ENCODE data around the gene MFSD11.
"Not testable (repeated sequence)": the region's sequence is repeated elsewhere in the genome, so short reads cannot be mapped to it uniquely, and the experiment has no call there.

MFSD11 gene

DNA sequence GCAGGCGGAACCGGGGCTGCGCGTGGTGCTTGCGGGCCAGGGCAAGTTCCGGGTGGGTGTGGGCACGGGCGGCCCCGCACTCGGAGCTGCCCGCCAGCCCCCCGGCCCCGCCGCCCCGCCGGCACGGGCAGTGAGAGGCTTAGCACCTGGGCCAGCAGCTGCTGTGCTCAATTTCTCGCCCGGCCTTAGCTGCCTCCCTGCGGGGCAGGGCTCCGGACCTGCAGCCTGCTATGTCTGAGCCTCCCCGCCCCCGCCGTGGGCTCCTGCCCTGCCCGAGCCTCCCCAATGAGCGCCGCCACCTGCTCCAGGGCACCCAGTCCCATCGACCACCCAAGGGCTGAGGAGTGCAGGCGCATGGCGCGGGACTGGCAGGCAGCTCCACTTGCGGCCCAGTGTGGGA lies 68.2 kb downstream of the MFSD11 start:
- FAIRE-seq: not testable (repeated sequence)

- not testable (repeated sequence) for FAIRE-seq
These were observed 68.8 kb downstream of the MFSD11 start for GRCh38 chr17:76806767-76807166.

DNA sequence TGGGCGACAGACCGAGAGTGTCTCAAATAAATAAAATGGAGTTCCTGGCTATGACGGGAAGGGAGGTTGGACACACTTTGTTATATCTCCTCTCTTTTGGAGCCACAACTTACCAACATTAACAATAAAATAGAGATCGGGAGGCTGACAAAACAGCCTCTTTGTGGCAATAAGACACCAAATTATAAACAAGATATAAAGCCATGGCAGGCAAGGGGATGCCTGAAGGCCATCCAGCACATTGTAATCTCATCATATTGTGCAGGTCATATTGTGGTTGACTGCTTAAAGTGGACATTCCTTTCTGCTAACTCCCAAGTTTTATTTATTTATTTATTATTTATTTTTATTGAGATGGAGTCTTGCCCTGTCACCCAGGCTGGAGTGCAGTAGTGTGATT lies 70.4 kb downstream of the MFSD11 start:
- no peak for FAIRE-seq

DNA sequence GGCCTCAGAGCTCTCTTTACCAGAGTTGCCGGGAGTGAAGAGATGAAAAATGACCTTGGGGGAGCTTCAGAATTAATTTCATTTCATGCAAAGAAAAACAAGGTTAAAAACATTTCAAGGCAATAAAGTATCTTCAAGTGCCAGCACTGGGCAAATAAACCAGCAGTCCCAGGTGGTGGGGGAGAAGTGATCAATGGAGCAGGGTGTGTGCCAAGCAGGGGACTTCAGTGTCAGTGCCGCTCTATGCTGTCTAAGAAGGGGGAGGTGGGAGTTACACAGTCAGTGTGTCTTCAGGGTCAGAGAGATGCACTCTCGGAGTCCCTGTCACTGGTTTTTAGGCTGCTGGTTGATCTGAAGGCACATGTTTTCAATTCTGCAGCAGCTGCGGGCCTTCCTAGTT lies 73.0 kb downstream of the MFSD11 start:
- no peak for FAIRE-seq

DNA sequence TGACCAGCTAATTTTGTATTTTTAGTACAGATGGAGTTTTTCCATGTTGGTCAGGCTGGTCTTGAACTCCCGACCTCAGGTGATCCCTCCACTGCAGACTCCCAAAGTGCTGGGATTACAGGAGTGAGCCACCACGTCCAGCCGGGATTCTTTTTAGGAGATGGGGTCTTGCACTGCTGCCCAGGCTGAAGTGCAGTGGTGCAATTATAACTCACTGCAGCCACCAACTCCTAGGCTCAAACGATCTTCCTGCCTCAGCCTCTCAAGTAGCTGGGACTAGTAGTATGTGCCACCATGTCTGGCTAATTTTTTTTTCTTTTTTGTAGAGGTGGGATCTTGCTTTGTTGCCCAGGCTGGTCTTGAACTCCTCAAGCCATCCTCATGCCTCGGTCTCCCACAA lies 73.9 kb downstream of the MFSD11 start:
- no peak for FAIRE-seq

DNA sequence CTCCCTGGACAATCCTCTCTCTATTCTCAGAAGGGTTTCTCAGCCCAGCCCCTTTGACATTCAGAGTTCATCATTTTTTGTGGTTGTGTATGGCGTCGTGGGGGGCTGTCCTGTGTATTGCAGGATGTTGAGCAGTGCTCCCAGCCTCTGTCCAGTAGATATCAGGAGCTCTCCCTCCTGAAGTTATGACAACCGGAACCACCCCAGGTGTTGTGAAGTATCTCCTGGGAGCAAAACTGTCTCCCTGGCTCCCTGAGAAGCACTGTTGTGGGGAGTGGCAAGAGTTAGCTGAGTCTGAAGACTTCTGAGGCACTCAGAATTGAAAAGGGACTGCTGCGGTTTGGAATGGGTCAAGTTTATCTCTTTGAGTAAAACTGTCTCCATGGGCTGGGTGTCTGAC lies 74.3 kb downstream of the MFSD11 start:
- FAIRE-seq: no peak

DNA sequence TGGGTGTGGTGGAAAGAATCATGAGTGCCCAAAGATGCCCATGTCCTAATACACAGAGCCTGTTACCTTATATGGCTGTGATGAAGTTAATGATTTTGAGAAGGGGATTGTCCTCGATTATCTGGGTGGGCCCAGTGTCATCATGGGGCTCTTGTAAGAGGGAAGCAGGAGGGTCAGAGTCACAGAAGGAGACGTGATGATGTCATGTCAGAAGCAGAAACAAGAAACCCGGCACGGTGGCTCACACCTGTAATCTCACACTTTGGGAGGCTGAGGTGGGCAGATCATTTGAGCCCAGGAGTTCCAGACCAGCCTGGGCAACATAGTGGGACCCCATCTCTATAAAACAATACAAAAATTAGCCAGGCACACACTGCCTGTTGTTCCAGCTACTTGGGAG lies 75.0 kb downstream of the MFSD11 start:
- no peak for FAIRE-seq

GRCh38 chr17:76815907-76816589 lies 78.1 kb downstream of the MFSD11 start:
- not testable (repeated sequence) for FAIRE-seq

DNA sequence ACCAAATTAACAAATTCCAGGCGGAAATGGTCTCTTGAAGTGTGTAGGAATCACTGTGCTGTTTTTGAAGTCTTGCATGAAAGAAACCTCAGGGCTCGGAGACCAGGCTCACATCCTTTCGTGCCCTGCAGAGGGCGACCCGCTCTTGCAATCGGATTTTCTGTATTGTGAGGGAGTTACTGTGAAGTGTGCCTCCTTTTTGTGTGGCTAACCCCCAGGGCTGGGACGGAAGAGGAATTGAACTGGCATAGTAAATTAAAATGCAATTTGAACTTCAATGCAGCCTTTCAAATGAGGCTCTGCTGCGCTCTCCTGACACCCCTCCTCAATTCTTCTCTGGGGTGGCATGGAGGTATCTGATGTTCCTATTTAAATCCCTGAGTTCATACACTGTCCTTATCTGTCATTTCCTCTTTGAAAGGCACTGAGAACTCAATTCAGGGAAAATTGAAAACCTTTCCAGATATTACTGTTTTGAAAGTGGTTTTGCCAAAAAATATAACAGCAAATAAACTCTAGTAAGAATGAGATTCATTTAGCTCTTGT lies 78.7 kb downstream of the MFSD11 start:
- peak; percentile 92 for FAIRE-seq

DNA sequence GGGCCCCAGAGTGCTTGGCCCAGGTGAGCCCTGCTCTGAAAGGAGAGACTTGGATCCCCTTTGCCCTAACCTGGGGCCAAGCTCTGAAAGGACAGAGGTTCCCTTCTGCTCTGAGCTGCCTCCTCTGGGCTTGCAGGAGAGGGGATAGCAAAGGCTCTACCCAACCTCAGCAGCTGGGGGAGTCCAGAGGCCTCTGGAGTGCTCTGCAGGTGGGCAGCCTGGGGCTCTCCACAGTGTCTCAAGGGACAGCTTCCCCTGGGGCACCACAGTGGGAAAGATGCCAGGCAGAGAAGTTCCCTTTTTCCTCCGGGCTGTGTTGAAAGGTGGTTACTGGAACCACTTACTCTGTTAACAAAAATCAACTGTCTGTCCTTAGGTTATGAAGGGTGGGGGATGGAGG lies 82.1 kb downstream of the MFSD11 start:
- no peak for FAIRE-seq

DNA sequence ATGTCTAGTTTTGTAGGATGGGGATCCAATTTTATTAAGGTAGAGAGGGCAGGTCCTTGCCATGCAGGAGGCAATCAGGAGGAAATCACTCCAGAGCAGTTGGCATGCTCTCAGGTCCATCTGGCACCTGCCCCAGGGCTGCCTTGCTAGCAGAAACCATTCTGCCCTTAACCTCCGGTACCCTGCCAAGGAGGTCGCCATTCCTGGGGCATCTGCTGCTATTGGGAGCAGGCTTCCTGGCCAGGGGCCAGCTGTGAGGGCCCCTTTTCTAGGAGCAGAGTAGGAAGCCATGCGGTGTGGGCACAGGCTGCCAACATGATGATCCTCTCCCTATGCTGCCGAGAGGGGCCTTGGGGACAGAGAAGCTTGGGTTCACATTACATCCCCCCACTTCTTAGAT lies 82.6 kb downstream of the MFSD11 start:
- FAIRE-seq: no peak

GRCh38 chr17:76822184-76822778 lies 84.4 kb downstream of the MFSD11 start:
- FAIRE-seq: no peak

DNA sequence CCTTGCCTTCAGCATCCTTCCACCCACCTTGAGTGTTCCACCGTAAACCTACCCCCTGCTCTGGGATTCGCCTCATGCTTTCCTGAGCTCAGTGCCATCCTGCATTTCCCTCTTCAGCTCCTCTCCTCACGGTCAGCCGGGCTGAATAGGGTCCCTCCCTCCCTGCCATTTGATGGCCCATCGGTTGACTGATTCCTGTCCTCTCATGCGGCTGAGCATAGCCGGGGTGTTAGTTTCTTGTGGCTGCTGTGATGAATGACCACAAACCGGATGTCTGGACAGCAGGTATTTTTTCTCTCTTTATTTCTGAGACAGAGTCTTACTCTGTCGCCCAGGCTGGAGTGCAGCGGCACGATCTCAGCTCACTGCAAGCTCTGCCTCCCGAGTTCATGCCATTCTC lies 86.2 kb downstream of the MFSD11 start:
- FAIRE-seq: no peak

- no peak for FAIRE-seq
These were observed 88.6 kb downstream of the MFSD11 start for GRCh38 chr17:76826330-76827068.

DNA sequence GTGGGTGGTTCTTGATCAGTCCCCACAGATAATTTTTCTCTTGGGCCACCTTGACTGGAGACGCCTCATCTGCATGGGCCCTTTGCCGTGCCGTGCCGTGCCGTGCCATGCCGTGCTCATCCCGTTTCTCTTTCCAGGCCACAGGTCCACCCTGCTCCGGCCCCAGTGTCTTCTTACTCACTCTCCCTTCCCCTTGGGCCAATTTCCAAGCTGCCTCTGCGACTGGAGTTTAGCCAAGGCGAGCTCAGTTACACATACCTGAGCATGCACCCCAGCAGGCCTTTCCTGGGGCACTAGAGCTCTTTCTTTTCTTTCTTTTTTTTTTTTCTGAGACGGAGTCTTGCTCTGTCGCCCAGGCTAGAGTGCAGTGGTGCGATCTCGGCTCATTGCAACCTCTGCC lies 89.8 kb downstream of the MFSD11 start:
- no peak for FAIRE-seq

All from G401.6 (cell line).